GM12878 (cell line): ENCODE results near the gene PTPRD. TPM values are rescaled to one million over a fixed set of nuclear protein-coding genes. Genes with fewer than 3 reads are reported as not detected.

Experiments
- ATAC-seq: fragments of 200-7000 bp; cut with Tn5 transposase; 3 replicates; pipeline ENCODE4 v1.9.1; 2020; ENCODE audit warnings: mild to moderate bottlenecking, moderate library complexity
- BruUV-seq: library from RNA; stranded (reverse); fragments of 400-500 nt; replicated peaks from 2 replicates; lab custom pipeline; 2021; lab: Mats Ljungman, UMichigan
- CTCF ChIA-PET: fragments of 300-600 bp; sonication (Branson Sonifier 250); formaldehyde crosslinking; extraction: SDS; loops from one replicate; lab custom pipeline; 2021; ENCODE audit warnings: inconsistent platforms; lab: Yijun Ruan, JAX
- POLR2A ChIA-PET: fragments of 350-600 bp; formaldehyde crosslinking; extraction: SDS; loops from one replicate; lab custom pipeline; 2021; ENCODE audit warnings: inconsistent platforms; lab: Charles Lee
- RAD21 ChIA-PET: fragments of 300-600 bp; sonication (Branson Sonifier 250); formaldehyde crosslinking; loops from one replicate; lab custom pipeline; 2023; ENCODE audit warnings: antibody characterized with exemption; ENCODE audit not compliant: unreplicated experiment; lab: Charles Lee
- SMC1A ChIA-PET: fragments of 300-600 bp; sonication (Branson Sonifier 250); formaldehyde crosslinking; loops from one replicate; lab custom pipeline; 2023; ENCODE audit not compliant: unreplicated experiment, uncharacterized antibody; lab: Charles Lee
- DNase-seq: peaks from one replicate; pipeline ENCODE4 v3.0.0-alpha.2; 2011; ENCODE audit warnings: low read depth, low spot score
- FAIRE-seq: peaks from 3 replicates; lab custom pipeline; 2011; peaks lifted over from hg19 to GRCh38; lab: Jason Lieb, UNC
- H2AFZ ChIP-seq: 2 replicates; pipeline ENCODE4 v1.6.0; 2011; ENCODE audit warnings: low read depth, low read length, control low read depth; ENCODE audit not compliant: control insufficient read depth
- H3K27ac ChIP-seq: 2 replicates; pipeline ENCODE4 v1.5.1; 2011; ENCODE audit warnings: control low read depth; ENCODE audit not compliant: control insufficient read depth, insufficient read depth
- H3K27me3 ChIP-seq, 2 experiments: replicated peaks in 1 of 2; 2 replicates each; pipeline versions ENCODE4 v1.6.0 to v1.6.1; 2011; ENCODE audit warnings: low read length in 1 of 2; ENCODE audit not compliant: control insufficient read depth in 2 of 2, insufficient read depth in 2 of 2
- H3K36me3 ChIP-seq, 2 experiments: 2 replicates each; pipeline ENCODE4 v1.5.1; 2011; ENCODE audit warnings: low read length in 1 of 2; ENCODE audit not compliant: control insufficient read depth in 2 of 2, insufficient read depth in 2 of 2
- H3K4me1 ChIP-seq: 2 replicates; pipeline ENCODE4 v1.6.1; 2011; ENCODE audit warnings: mild to moderate bottlenecking, low read length, moderate library complexity, mixed read lengths; ENCODE audit not compliant: control insufficient read depth, insufficient read depth
- H3K4me2 ChIP-seq: 2 replicates; pipeline ENCODE4 v1.6.0; 2011; ENCODE audit warnings: control low read depth; ENCODE audit not compliant: control insufficient read depth, insufficient read depth
- H3K4me3 ChIP-seq: fragments of 200-600 bp; sonication (generic); 2 replicates; pipeline ENCODE4 v1.5.1; 2016
- H3K79me2 ChIP-seq: 2 replicates; pipeline ENCODE4 v1.6.0; 2011; ENCODE audit warnings: low read length; ENCODE audit not compliant: control insufficient read depth, insufficient read depth
- H3K9ac ChIP-seq: 2 replicates; pipeline ENCODE4 v1.8.0; 2011; ENCODE audit warnings: low read length, control low read depth, mixed read lengths; ENCODE audit not compliant: control insufficient read depth, insufficient read depth
- H3K9me3 ChIP-seq: replicated peaks from 3 replicates; pipeline ENCODE4 v1.5.1; 2011; ENCODE audit warnings: mild to moderate bottlenecking, low read length; ENCODE audit not compliant: control insufficient read depth, insufficient read depth
- H4K20me1 ChIP-seq: 2 replicates; pipeline ENCODE4 v1.6.0; 2011; ENCODE audit not compliant: control insufficient read depth, insufficient read depth
- ASH2L ChIP-seq: fragments of 300-600, 200-600 bp; sonication (generic); IDR thresholded peaks from 2 replicates; pipeline ENCODE4 v1.6.1; 2017; ENCODE audit warnings: low read depth, mild to moderate bottlenecking, borderline replicate concordance
- ATF3 ChIP-seq: IDR thresholded peaks from 2 replicates; pipeline ENCODE4 v1.6.1; 2011; ENCODE audit warnings: low read depth, mild to moderate bottlenecking, low read length, moderate library complexity, borderline replicate concordance; ENCODE audit errors: extremely low read depth
- BMI1 ChIP-seq: fragments of 450-650 bp; IDR thresholded peaks from 2 replicates; pipeline ENCODE4 v1.6.1; 2016; ENCODE audit warnings: mild to moderate bottlenecking, moderate library complexity, borderline replicate concordance
- CHD1 ChIP-seq: IDR thresholded peaks from 2 replicates; pipeline ENCODE4 v1.6.1; 2012; ENCODE audit warnings: low read depth, low read length, improper control_type of control experiment
- FOXM1 ChIP-seq: IDR thresholded peaks from 2 replicates; pipeline ENCODE4 v1.6.1; 2012; ENCODE audit warnings: low read depth, mild to moderate bottlenecking, inconsistent platforms, low read length, moderate library complexity
- IKZF1 ChIP-seq: fragments of 450-650 bp; conservative IDR thresholded peaks from 2 replicates; pipeline ENCODE4 v1.6.1; 2017; ENCODE audit warnings: antibody characterized with exemption, mild to moderate bottlenecking
- IKZF2 ChIP-seq, 2 experiments: fragments of 450-650 bp; IDR thresholded peaks; 2 replicates each; pipeline ENCODE4 v1.6.1; 2017; ENCODE audit warnings: mild to moderate bottlenecking in 2 of 2, moderate library complexity in 2 of 2
- NR2F1 ChIP-seq: fragments of 450-650 bp; conservative IDR thresholded peaks from 2 replicates; pipeline ENCODE4 v1.6.1; 2017; ENCODE audit warnings: mild to moderate bottlenecking
- PAX8 ChIP-seq: fragments of 450-650 bp; IDR thresholded peaks from 2 replicates; pipeline ENCODE4 v1.6.1; 2017; ENCODE audit warnings: mild to moderate bottlenecking, moderate library complexity
- POLR2AphosphoS2 ChIP-seq: IDR thresholded peaks from 2 replicates; pipeline ENCODE4 v1.6.1; 2011; ENCODE audit warnings: low read depth, mild to moderate bottlenecking, low read length, improper control_type of control experiment, moderate library complexity
- SREBF2 ChIP-seq: IDR thresholded peaks from 2 replicates; pipeline ENCODE4 v1.6.1; 2012; ENCODE audit warnings: mild to moderate bottlenecking, low read length
- SUZ12 ChIP-seq: fragments of 200-600 bp; sonication (generic); IDR thresholded peaks from one replicate; pipeline ENCODE4 v1.6.1; 2018; ENCODE audit warnings: antibody characterized with exemption, mild to moderate bottlenecking; ENCODE audit not compliant: unreplicated experiment
- TARDBP ChIP-seq: IDR thresholded peaks from 2 replicates; pipeline ENCODE4 v1.6.1; 2016; ENCODE audit warnings: borderline replicate concordance
- TCF3 ChIP-seq: IDR thresholded peaks from 2 replicates; pipeline ENCODE4 v1.6.1; 2012; ENCODE audit warnings: low read depth, mild to moderate bottlenecking, low read length, borderline replicate concordance; ENCODE audit not compliant: insufficient read depth
- ZNF217 ChIP-seq: fragments of 450-650 bp; IDR thresholded peaks from 2 replicates; pipeline ENCODE4 v1.6.1; 2017; ENCODE audit warnings: antibody characterized with exemption, mild to moderate bottlenecking
- ZNF622 ChIP-seq: fragments of 450-650 bp; IDR thresholded peaks from 2 replicates; pipeline ENCODE4 v1.6.1; 2017; ENCODE audit warnings: mild to moderate bottlenecking, inconsistent platforms
- ZSCAN29 ChIP-seq: fragments of 450-650 bp; IDR thresholded peaks from 2 replicates; pipeline ENCODE4 v1.6.1; 2017; ENCODE audit warnings: mild to moderate bottlenecking, moderate library complexity
- WGBS: methylation state at CpG from one replicate; pipeline ENCODE4 v1.1.6; 2016; ENCODE audit warnings: low lambda C conversion rate; ENCODE audit not compliant: insufficient replicate concordance, insufficient coverage; ENCODE audit errors: missing lambda C conversion rate; 5-methylcytosine and 5-hydroxymethylcytosine counted together
- in situ Hi-C: fragments of 300-500 bp; cut with MboI; formaldehyde crosslinking; loops from 9 replicates; pipeline ENCODE4 v1.14.3; 2018; ENCODE audit warnings: mixed read lengths
- intact Hi-C: fragments of 100-400 bp; cut with micrococcal nuclease; formaldehyde crosslinking; loops from one replicate; pipeline ENCODE4 v1.14.2; 2022; ENCODE audit not compliant: unreplicated experiment
- polyA plus RNA-seq, 11 experiments: library from polyadenylated mRNA; depleted of rRNA in 4 of 11; unstranded in 6 of 11; stranded (reverse) in 5 of 11; fragments of >200 nt; fragmentation: Nextera tagmentation in 4 of 11; fragmentation: Illumina TruSeq in 1 of 11; extraction: Ambion mirVana in 4 of 11; extraction: Trizol in 1 of 11; gene quantifications; 1 replicate in 1 of 11; 2 replicates in 10 of 11; pipeline versions ENCODE4 v1.2.1 to v1.2.3, GENCODE V29; 2011 to 2016; ENCODE audit warnings: inconsistent platforms in 2 of 11, missing spikeins in 2 of 11, low read depth in 1 of 11
- total RNA-seq, 4 experiments: library from RNA; depleted of rRNA in 3 of 4; stranded (reverse); fragments of >200 nt in 3 of 4; fragmentation: Illumina TruSeq in 1 of 4; extraction: Trizol in 1 of 4; gene quantifications; 2 replicates each; pipeline versions ENCODE4 v1.2.1 to v1.2.3, GENCODE V29; 2013 to 2021

PTPRD gene
- total and polyA plus RNA-seq, 10 of the 15 experiments (the other 5 are each of a cell fraction or from before 2014, with no cell fraction given), result under 0.01 to 0.05 (median 0.01) TPM; not detected in 7

- no peak overlapping the region for H3K9ac ChIP-seq
- FAIRE-seq, result no peak
- ChIA-PET RAD21 (no interaction called here), CTCF (no interaction called here), POLR2A (no interaction called here), SMC1A (no interaction called here)
- no peaks in the 10 kb centered on the region for H3K9me3 ChIP-seq
- H4K20me1 ChIP-seq, result no peaks in the 10 kb centered on the region
- H3K27ac ChIP-seq, result no peak overlapping the region
- H3K27me3 ChIP-seq, result no peaks in the 10 kb centered on the region
- no peaks in the 10 kb centered on the region for H3K36me3 ChIP-seq
- no peaks in the 10 kb centered on the region for H3K79me2 ChIP-seq
- no peak for DNase-seq
- no peak overlapping the region for H3K4me3 ChIP-seq
- no TSS peak for BruUV-seq
- no peak for ATAC-seq
- no peak overlapping the region for H3K4me2 ChIP-seq
- WGBS, result 37% methylated on average over 5 of the region's 5 CpGs
- intact Hi-C loops, result no loop called here
- no peak for TF ChIP-seq POLR2AphosphoS2
- no peak for TF ChIP-seq BMI1
- TF ChIP-seq ASH2L, result no peak
- TF ChIP-seq IKZF2 (IDR thresholded peaks at IDR 0.05), result no peak
- no peak for TF ChIP-seq CHD1
- no peak for TF ChIP-seq FOXM1
- TF ChIP-seq ATF3, result no peak
- TF ChIP-seq, all 136 proteins: peak for 0
- no peak overlapping the region for H2AFZ ChIP-seq
- H3K4me1 ChIP-seq, result no peaks in the 10 kb centered on the region
- in situ Hi-C loops, result no loop called here
Measured at GRCh38 chr9:8822667-8823025, 1790.2 kb downstream of the PTPRD start.

- TF ChIP-seq ZNF217, result no peak
- TF ChIP-seq IKZF1, result no peak
- no peak for TF ChIP-seq SREBF2
- TF ChIP-seq TCF3, result no peak
- TF ChIP-seq ZNF622, result no peak
- no peak for TF ChIP-seq SUZ12
- no peak for TF ChIP-seq NR2F1
- TF ChIP-seq TARDBP, result no peak
- TF ChIP-seq PAX8, result no peak
- no peak for TF ChIP-seq ZSCAN29
- Histone ChIP-seq H2AFZ (no peak overlapping the region), H3K36me3 (no peaks in the 10 kb centered on the region), H3K79me2 (no peaks in the 10 kb centered on the region), H3K4me2 (no peak overlapping the region), H3K27ac (no peak overlapping the region), H3K4me1 (no peaks in the 10 kb centered on the region), H4K20me1 (no peaks in the 10 kb centered on the region), H3K9me3 (no peaks in the 10 kb centered on the region), H3K27me3 (no peaks in the 10 kb centered on the region), H3K9ac (no peak overlapping the region), H3K4me3 (no peak overlapping the region)
- ATAC-seq (peak; percentile 67), FAIRE-seq (no peak), DNase-seq (no peak)
- WGBS, result 57% methylated on average over 4 of the region's 4 CpGs
- POLR2A ChIA-PET, result no interaction called here
- no TSS peak for BruUV-seq
- RAD21 ChIA-PET, result no interaction called here
- SMC1A ChIA-PET, result no interaction called here
- in situ Hi-C loops (no loop called here), intact Hi-C loops (no loop called here)
- CTCF ChIA-PET, result no interaction called here
Measured at GRCh38 chr9:8821910-8822666, 1790.7 kb downstream of the PTPRD start.
